HL-60/S4 (cell line): ENCODE data around the gene CDKN3.
"Not testable (repeated sequence)": the region's sequence is repeated elsewhere in the genome, so short reads cannot be mapped to it uniquely, and the experiment has no call there.

Experiments used
- in situ Hi-C: fragments of 300-500 bp; cut with MboI; formaldehyde crosslinking; loops from 2 replicates; pipeline ENCODE4 v1.14.3; 2022; ENCODE audit warnings: low sequenced_read_pairs

Gene CDKN3

DNA sequence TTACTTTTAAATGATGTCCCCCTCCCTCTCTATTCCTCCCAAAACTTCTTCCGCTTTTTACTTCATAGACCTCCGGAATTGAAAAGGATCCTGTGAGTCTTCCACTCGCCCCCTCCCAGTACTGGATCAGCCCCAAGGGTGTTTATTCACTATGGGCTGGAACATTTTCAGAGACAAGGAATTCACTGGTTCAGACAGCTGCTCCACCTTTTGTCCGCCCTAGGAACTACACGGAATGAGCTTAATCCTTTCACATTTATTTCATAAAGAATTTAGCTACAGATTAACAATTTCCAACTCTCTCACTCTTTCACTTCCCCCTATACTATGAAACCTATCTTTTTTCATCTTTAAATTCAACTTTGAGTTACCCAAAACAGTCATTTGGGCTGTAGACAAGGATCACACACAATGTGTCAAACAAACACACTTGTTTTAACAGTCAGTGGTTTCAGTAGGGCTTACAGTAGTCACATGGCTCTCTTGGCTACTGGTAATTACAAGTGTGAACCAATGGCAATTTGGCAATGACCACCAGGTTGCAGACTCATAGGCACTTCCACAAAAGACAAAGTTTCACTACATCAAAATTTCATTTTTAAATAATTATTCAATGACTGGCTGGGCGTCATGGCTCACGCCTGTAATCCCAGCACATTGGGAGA, 23.8 kb downstream of the CDKN3 start:
- in situ Hi-C loops, result no loop called here

DNA sequence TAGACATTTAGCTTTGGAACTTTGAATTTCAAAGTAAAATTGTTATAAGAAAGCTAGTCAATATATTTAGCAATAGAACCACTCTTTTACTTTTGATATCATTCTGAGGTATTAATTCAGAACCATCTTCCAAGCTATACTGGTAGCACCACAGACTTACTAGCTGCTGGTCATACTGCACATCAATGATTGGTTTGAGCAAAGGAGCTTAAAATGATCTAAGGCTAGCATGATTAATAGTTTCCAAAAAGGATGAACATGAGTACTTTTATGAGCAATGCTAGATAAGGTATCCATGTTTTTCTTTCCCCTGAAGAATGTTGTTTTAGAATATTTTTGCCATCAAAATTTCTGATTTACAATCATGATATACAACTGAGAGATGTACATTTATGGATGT, 27.2 kb downstream of the CDKN3 start:
- in situ Hi-C loops, result no loop called here

DNA sequence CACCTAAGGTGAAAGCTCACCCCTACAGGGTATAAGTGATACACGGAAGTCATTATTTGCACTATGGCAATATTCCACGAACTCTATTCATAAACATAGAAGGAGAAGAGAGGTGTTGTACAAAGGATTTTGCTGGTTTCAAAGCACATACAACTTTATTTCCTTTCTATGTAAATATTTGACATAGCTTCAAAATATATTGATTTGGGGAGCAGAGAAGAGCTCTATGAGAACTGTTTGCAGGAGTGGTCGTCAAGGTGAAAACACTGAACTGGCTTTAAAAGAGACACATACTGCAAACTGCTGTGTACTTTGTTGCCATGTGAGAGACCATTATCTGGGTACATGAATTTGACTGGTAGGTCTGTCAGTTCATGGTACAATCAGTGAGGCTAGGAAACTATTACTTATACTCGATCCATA, 27.7 kb downstream of the CDKN3 start:
- in situ Hi-C loops, result no loop called here

DNA sequence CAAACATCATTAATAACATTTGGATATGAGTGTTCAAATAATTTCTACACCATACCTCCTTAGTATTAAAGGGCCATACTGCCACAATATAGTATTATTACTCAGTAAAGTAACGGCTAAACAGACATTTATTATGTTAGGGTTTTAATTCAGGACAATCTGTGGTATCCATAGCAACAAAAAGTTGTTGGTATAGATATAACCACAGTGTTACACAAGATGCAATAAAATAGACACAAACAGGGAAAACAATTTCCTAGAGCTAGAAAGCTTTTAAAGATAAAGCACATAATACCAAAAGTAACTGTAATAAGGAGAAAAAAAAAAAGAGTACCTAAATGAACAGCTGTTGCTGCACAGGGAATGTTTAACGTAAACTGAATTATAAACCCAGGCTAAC, 28.3 kb downstream of the CDKN3 start:
- in situ Hi-C loops, result no loop called here

DNA sequence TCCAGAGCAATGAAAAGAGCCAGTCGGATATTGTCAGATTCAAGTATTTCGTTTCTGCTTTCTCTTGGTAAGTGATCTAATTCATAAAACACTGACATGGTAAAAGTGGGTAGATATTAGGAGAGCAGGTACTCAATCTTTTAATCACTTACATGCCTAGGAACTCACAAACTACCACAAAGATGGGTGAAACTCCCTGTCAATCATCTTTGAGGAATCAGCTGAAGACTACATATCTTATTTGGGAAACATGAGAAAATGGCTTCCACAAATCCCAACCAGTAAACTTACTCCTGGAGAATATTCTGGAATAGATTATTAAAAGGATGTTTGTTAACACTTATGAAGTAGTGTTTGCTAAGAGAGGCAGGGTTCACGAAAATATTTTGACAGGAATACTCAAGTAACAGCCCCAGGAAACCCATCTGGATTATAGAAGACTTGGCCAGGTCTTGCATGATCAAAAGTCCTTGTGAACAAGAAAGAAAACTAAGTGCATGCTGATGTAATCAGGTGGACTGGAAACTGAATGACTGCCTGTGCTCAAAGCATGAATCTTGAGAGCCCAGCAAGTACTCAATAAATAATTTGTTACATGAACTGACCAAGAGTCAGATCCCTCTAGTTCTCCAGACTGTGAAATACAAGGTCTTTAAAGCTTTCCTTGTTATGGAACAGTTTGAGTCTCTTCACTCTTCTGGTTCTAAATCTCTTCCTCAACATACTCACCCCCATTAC, 28.9 kb downstream of the CDKN3 start:
- in situ Hi-C loops, result no loop called here

DNA sequence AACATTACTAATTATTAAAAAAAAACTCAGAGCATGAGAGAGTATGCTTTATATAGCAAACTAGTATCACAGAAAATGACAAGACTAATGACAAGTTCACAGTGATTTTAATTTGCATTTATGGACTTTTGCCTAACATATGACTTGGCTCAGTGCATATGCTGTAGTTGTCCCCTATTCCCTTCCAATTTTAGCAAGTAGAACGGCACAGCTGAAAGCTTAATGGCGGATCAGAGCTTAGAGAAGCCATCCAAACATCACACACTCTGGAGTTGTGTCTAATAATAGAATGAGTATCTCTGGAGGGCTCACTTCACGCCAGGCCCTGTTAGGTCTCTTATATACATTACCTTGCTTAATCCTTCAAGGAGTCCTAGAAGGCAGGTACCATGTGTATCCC, 31.1 kb downstream of the CDKN3 start:
- in situ Hi-C loops, result no loop called here

DNA sequence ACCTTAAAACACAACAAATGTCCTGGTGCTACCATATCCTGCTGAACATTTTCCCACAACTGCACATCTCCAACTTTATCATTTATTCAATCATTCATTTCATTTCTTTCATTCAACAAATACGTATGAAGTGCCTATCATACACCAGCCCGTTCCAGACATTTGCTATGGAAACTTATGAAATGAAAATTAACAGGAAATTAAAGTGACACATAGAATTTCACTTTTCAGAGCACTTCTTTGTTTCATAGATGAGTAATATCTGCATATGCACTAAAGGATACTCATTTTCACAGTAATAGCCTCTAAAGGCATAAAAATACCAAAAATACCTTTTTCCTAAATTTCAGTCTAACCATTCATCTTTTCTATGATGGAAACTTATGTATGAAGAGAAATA, 31.7 kb downstream of the CDKN3 start:
- in situ Hi-C loops, result no loop called here

DNA sequence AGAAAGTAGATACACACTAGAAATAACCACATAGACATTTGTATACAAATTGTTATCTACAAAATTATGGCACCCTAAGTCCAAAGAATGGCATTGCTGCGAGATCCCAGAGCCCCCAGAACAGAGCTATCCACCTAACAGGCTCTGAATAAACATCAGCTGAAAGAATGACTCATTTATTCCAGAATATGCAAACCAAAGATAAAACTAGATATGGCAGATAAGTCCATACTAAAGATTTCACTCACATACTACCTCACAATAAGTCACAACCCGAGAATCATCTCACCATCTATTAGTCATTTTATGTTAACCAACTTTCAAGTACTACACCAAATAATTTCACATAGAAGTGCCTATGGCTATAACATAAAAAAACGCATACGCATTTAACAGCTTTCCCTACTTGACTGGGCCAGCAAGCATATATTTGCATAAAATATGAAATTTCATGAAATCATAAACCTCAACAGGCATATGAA, 38.7 kb downstream of the CDKN3 start:
- in situ Hi-C loops, result no loop called here

DNA sequence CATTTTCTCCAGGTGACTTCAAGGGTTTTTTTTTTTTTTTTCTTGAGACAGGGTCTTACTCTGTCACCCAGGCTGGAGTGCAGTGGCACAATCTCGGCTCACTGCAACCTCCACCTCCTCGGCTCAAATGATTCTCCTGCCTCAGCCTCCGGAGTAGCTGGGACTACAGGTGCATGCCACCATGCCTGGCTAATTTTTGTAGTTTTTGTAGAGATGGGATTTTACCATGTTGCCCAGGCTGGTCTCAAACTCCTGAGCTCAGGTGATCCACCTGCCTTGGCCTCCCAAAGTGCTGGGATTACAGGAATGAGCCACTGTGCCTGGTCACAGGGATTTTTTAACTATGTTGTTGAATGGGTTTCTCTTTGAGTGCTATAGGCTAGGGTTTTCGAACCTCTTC, 41.1 kb downstream of the CDKN3 start:
- in situ Hi-C loops, result not testable (repeated sequence)

DNA sequence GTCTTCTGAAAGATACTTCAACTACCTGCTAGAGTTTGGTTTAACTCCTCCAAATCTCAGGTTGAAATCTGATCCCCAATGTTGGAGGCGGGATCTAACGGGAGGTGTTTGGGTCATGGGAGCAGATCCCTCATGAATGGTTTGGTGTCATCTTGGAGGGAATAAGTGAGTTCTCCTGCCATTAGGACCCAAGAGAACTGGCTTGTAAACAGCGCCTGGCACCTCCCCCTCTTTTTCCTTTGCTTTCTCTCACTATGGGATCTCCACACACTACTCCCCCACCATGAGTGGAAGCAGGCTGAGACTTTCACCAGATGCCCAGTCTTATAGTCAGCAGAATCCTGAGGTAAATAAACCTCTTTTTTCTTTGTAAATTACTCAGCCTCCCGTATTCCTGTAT, 41.9 kb downstream of the CDKN3 start:
- in situ Hi-C loops, result no loop called here

DNA sequence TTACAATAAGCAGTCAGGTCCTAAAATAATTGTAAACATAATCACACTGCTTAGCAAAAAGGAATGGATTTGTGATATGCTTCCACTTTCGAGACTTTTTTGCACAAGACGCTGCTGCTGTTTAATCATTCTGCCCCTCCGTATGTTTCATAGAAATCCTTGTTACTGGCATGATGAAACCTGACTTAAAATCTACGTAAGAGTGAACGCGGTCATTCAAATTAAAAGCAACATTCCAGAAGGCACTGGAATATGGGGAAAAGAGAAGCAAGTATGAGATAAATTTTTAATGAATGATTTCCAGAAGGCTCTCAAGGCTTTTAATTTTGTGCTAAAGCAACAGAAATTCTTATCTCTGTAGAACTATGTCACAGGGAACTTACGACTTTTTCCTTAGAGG, 43.2 kb downstream of the CDKN3 start:
- in situ Hi-C loops, result no loop called here

DNA sequence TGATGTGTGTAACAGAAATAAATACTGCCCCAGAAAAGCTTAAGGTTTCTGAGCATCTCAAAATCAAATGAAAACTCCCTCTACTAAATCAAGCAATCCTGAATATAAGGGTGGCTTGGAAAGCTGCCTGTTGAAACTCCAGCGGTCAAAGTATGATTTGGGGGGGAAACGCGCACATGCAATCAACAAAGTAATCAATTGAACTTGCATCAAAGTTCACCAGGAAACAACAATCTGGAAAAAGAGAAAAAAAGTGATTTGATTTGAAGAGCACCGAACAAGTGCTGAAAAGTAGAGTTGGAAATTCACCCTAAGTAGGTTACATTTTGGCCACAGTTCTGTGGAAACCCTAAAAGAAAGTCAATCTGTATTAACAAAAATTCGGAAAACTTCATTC, 43.7 kb downstream of the CDKN3 start:
- in situ Hi-C loops, result no loop called here

DNA sequence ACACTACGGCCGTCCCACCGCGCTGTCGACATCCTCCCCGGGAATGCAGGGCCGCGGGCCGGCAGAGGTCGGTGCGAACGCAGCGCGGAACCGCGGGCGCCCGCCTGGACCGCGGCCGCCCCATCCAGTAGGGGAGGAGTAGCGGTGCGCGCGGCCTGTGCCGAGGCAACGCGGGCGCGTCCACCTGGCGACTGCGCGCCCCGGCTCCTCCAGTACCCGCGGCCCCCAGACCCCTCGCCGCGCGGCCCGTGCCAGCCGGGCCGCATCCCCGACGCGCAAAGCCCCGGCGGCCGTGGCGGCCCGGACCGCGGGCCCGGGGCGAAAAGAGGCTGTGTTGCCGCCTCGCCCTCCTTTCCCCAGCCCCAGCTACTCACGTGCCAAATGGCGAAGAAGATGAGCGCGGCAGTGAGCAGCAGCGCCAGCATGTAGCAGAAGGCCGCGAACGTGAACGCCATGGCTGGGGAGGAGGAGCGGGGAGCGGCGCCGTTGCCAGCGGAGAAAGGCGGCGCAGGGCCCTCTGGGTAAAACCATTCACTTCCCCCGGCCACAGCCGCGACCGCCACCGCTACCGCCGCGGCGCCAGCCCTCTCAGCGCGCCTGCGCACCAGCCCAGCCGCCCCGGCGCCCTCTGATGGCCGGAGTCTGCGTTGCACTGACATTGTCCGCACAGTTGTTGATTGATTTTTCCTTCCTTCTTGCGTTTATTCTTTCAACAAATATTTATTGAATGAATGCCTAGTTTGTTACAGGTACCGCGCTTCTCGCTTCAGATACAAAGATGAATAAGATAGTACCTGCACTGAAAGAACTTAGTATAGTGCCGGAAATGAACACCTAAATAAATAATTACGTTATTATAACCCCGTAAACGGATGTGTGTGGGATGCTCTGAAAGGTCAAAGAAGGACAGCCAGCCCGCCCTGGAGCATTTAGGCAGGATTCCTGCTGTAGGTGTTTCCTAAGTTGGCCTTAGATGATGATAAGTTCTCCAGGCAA, 44.4 kb downstream of the CDKN3 start, which contains the start of gene CNIH1:
CNIH1 (minus strand) TSS at position 502 of the 996 bp plus-strand sequence; CDS start at position 455, 47 bp downstream.
- in situ Hi-C loops, result no loop called here

DNA sequence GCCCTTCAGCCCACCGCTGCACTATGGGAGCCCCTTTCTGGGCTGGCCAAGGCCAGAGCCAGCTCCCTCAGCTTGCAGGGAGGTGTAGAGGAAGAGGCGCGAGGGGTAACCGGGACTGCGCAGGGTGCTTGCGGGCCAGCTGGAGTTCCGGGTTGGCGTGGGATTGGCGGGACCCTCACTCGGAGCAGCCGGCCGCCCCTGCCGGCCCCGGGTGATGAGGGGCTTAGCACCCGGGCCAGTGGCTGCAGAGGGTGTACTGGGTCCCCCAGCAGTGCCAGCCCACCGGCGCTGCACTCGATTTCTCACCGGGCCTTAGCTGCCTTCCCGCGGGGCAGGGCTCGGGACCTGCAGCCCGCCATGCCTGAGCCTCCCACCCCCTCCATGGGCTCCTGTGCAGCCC, 46.2 kb downstream of the CDKN3 start:
- in situ Hi-C loops, result not testable (repeated sequence)

DNA sequence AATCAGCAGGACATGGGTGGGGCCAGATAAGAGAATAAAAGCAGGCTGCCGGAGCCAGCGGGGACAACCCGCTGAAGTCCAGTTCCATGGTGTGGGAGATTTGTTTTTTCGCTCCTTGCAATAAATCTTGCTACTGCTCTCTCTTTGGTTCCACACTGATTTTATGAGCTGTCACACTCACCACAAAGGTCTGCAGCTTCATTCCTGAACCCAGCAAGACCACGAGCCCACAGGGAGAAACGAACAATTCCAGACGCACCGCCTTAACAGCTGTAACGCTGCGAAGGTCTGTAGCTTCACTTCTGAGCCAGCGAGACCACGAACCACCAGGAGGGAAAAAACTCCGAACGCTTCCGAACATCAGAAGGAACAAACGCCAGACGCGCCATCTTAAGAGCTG, 47.2 kb downstream of the CDKN3 start:
- in situ Hi-C loops, result no loop called here

DNA sequence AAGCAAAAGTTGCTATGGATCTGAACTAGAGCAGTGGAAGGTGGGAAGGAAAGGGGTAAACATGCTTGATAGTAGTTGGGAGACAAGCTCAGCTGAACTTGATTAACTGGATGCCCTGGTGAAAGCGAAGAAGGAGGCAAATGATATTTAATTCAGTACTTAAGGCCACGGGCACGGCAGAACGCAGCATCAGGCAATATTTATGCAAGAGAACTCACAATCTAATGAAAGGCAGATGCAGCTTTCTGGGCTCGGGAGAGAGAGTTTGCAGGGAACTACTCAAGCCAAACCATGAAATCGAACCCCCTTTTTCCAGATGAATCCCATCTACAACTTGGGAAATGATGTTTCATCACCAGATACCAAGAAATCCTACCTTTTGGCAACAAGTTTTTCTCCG, 47.9 kb downstream of the CDKN3 start:
- in situ Hi-C loops, result no loop called here

DNA sequence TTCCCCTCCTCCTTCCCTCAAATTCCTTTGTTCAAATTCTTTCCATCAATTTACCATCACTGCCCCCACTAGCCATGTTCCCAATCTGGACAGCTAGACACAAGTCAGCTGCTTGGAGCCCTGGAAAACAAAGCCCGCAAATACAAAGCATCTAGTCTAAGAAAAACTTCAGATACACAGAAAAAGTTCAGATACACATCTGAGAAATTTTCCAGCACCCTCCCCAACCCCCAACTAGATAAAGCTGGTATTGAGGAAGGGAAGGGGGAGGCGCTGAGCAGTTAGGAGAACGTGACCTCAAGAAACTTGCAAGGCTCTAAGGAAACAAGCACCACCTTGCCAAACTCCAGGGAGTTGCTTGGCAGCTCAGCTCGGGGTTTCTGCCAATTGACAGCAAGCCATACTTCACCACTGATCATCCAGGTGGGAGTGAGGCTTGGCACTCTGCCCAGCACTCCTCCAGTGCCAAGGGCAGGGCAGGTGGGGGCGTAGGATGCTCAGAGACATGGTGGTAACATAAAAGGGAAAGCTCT, 49.4 kb downstream of the CDKN3 start:
- in situ Hi-C loops, result no loop called here

DNA sequence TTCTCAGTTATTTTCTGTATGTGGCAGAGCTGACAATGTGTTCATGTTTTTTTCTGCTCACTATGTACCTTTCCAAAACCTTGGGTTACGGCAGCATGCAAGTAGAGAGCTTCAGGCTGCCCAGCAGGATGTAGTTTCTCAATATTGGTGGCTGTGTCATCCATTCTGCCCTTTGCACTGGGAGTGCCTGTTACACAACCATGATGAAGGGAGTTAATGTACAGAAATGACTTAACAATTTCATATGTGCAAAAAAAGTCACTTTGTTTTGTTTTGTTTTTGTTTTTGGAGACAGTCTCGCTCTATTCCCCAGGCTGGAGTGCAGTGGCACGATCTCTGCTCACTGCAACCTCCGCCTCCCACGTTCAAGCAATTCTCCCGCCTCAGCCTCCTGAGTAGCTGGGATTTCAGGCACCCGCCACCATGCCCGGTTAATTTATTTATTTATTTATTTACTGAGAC, 50.5 kb downstream of the CDKN3 start:
- in situ Hi-C loops, result no loop called here

DNA sequence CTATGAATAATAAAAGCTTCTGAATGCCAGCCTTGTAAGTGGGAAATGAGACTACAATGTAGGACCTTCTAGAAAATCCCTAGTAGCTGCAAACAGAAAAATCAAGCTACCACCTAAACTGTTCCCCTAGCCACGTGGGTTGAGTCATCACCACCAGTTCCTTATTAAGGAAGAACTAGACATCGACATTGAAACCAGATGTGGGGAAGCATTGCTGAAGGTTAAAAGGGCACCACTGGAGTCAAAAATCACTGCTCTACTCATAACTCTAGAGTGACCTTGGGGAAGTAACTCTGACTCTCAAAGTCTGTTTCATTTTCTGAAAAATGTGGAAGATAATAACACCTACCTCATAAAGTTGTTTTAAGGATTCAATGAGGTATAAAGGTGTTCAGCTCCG, 53.7 kb downstream of the CDKN3 start:
- in situ Hi-C loops, result no loop called here

DNA sequence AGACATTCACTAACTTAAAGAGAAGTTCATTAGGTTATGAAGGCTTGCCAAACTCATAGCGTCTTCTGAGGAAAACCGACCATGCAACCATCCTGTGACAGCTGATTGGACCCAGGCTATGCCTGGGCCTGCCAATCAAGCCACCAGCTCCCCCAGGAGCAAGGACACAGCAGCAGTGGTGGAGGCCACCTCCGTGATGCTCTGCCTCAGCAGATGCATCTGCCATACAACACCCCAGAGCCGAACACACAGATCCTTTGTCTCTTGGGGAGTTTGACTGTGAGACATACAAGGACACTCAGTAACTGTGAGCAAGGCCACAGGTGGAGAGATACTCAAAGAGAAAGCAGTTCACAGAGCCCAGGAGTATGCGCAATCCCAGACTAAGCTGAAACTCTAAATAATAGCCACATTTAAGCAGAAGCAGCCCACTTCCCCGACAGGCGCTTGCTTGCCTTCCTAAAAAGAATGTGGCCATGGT, 54.4 kb downstream of the CDKN3 start:
- in situ Hi-C loops, result no loop called here

DNA sequence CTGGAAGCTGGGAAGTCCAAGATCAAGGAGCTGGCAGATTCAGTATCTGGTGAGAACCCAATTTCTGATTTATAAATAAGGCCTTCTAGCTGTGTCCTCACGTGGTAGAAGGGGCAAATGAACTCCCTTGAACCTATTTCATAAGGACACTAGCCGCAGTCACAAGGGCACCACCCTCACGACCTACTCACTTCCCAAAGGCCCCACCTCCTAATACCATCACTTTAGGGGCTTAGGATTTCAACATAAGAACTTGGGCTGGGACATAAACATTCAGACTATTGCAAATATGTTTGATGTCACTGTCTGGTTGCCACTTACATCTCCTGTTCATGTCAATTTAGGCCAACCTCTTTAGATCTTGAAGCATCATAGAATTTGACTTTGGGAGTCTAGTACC, 55.2 kb downstream of the CDKN3 start:
- in situ Hi-C loops, result no loop called here
